Measurements from ENCODE around the gene RYR3.

The RYR3 gene

DNA sequence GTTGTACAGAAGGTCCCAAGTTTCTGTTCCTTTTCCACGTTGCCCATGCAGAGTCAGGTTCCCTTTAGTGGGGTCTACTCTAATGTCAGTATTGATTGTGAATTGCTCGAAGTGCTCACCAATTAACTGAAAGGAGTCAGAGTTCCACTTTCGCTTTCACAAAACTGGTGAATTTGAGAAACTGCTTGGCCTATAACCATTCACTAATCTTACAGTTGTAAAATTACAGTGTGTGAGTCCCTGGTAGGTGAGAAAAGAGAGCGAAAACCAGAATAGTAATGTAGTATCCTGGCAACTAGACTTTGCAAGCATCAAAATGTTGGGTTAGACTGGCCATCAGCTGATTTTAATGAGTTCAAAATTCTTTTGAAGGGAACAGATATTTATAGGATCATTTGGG, 420.0 kb downstream of the RYR3 start:
- Histone ChIP-seq H4K20me1 (ENCODE audit: control insufficient read depth, insufficient read depth, low read depth, low read length) (no peaks in the 10 kb centered on the region), H3K9me3 (ENCODE audit: control insufficient read depth, insufficient read depth, low read length) (no peaks in the 10 kb centered on the region), H3K79me2 (ENCODE audit: control insufficient read depth, low read length) (no peaks in the 10 kb centered on the region), H3K27me3 (ENCODE audit: control insufficient read depth, low read length) (no peaks in the 10 kb centered on the region), H3K9me2 (replicated peaks; ENCODE audit: control insufficient read depth, low read length) (no peaks in the 10 kb centered on the region), H3K27ac (ENCODE audit: low read depth, low read length) (no peak overlapping the region), H3K4me1 (ENCODE audit: control insufficient read depth, low read length) (no peaks in the 10 kb centered on the region), H3K36me3 (ENCODE audit: control insufficient read depth, low read length) (no peaks in the 10 kb centered on the region), H3K4me3 (ENCODE audit: low read length) (no peak overlapping the region), H3K4me2 (ENCODE audit: low read length) (no peak overlapping the region), H3F3A (ENCODE audit: control insufficient read depth, insufficient read depth) (no peaks in the 10 kb centered on the region)
- TF ChIP-seq EZH2phosphoT487 (IDR thresholded peaks at IDR 0.05; ENCODE audit: borderline replicate concordance, low read length) = no peak
- TF ChIP-seq, protein P1, sequence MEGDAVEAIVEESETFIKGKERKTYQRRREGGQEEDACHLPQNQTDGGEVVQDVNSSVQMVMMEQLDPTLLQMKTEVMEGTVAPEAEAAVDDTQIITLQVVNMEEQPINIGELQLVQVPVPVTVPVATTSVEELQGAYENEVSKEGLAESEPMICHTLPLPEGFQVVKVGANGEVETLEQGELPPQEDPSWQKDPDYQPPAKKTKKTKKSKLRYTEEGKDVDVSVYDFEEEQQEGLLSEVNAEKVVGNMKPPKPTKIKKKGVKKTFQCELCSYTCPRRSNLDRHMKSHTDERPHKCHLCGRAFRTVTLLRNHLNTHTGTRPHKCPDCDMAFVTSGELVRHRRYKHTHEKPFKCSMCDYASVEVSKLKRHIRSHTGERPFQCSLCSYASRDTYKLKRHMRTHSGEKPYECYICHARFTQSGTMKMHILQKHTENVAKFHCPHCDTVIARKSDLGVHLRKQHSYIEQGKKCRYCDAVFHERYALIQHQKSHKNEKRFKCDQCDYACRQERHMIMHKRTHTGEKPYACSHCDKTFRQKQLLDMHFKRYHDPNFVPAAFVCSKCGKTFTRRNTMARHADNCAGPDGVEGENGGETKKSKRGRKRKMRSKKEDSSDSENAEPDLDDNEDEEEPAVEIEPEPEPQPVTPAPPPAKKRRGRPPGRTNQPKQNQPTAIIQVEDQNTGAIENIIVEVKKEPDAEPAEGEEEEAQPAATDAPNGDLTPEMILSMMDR (IDR thresholded peaks at IDR 0.05; ENCODE audit: low read depth, low read length, poor library complexity, severe bottlenecking) = no peak

GRCh38 chr15:33735143-33735542, 424.4 kb downstream of the RYR3 start:
- Histone ChIP-seq H3K4me3 (ENCODE audit: low read length) (no peak overlapping the region), H3K79me2 (ENCODE audit: control insufficient read depth, low read length) (no peaks in the 10 kb centered on the region), H3K27ac (ENCODE audit: low read depth, low read length) (no peak overlapping the region), H3F3A (ENCODE audit: control insufficient read depth, insufficient read depth) (no peaks in the 10 kb centered on the region), H4K20me1 (ENCODE audit: control insufficient read depth, insufficient read depth, low read depth, low read length) (no peaks in the 10 kb centered on the region), H3K36me3 (ENCODE audit: control insufficient read depth, low read length) (no peaks in the 10 kb centered on the region), H3K4me2 (ENCODE audit: low read length) (no peak overlapping the region), H3K9me2 (replicated peaks; ENCODE audit: control insufficient read depth, low read length) (no peaks in the 10 kb centered on the region), H3K4me1 (ENCODE audit: control insufficient read depth, low read length) (0 out of 2 replicates have a peak, but pooled peaks cover 3% of the 10 kb centered on the region), H3K27me3 (ENCODE audit: control insufficient read depth, low read length) (peaks cover 7% of the 10 kb centered on the region; the same call in 1 of the 2 replicates), H3K9me3 (ENCODE audit: control insufficient read depth, insufficient read depth, low read length) (no peaks in the 10 kb centered on the region)
- TF ChIP-seq EZH2phosphoT487 (IDR thresholded peaks at IDR 0.05; ENCODE audit: borderline replicate concordance, low read length) = no peak
- TF ChIP-seq, protein P1 (IDR thresholded peaks at IDR 0.05; ENCODE audit: low read depth, low read length, poor library complexity, severe bottlenecking) = no peak

DNA sequence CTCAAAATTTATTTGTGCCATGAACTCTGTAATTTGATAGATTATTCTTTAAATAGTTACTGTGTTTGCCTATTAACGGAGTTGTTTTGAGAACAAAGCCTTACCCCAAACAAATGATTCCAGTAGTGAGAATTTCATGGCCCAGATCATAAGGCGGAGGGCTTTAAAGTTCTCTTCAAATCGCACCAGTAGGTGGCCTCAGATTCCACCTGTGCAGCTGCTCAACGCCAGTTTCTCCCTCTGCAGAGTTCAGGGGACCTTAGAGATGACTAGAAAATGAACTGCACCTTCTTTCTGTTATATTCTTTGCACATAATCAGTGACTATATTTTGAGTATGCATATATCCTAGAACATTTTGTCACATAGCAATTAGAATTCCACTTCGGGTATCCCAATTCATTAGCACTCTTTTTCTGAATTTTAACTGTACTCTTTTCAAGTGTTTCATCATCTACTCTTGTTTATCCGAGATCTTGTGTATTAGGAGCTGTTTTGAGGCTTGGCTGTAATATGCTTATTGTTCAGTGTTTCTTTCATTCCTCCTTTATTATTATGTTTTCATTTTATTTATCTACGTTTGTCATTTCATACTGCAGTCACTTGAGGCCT, 425.0 kb downstream of the RYR3 start:
- H3K9me2 ChIP-seq (replicated peaks; ENCODE audit: control insufficient read depth, low read length) = no peaks in the 10 kb centered on the region
- H3K4me3 ChIP-seq (ENCODE audit: low read length) = no peak overlapping the region
- TF ChIP-seq EZH2phosphoT487 (IDR thresholded peaks at IDR 0.05; ENCODE audit: borderline replicate concordance, low read length) = no peak
- TF ChIP-seq, protein P1 (IDR thresholded peaks at IDR 0.05; ENCODE audit: low read depth, low read length, poor library complexity, severe bottlenecking) = peak; percentile 66
- no peaks in the 10 kb centered on the region for H3F3A ChIP-seq (ENCODE audit: control insufficient read depth, insufficient read depth)
- no peaks in the 10 kb centered on the region for H4K20me1 ChIP-seq (ENCODE audit: control insufficient read depth, insufficient read depth, low read depth, low read length)
- no peaks in the 10 kb centered on the region for H3K9me3 ChIP-seq (ENCODE audit: control insufficient read depth, insufficient read depth, low read length)
- H3K27ac ChIP-seq (ENCODE audit: low read depth, low read length) = no peak overlapping the region
- H3K4me1 ChIP-seq (ENCODE audit: control insufficient read depth, low read length) = 0 out of 2 replicates have a peak, but pooled peaks cover 3% of the 10 kb centered on the region
- H3K79me2 ChIP-seq (ENCODE audit: control insufficient read depth, low read length) = no peaks in the 10 kb centered on the region
- no peak overlapping the region for H3K4me2 ChIP-seq (ENCODE audit: low read length)
- H3K36me3 ChIP-seq (ENCODE audit: control insufficient read depth, low read length) = no peaks in the 10 kb centered on the region
- H3K27me3 ChIP-seq (ENCODE audit: control insufficient read depth, low read length) = peaks cover 7% of the 10 kb centered on the region; the same call in 1 of the 2 replicates

Measured in DOHH2 (cell line).